Stimulated activated naive CD4-positive, alpha-beta T cell (primary cell): ENCODE results near the gene SLC5A12.
"Not testable (repeated sequence)": the region's sequence is repeated elsewhere in the genome, so short reads cannot be mapped to it uniquely, and the experiment has no call there.

Experiments used
- DNase-seq, 6 experiments: peaks; one replicate each; lab custom pipeline; 2025; lab: John Stamatoyannopoulos, UW

Gene SLC5A12

DNA sequence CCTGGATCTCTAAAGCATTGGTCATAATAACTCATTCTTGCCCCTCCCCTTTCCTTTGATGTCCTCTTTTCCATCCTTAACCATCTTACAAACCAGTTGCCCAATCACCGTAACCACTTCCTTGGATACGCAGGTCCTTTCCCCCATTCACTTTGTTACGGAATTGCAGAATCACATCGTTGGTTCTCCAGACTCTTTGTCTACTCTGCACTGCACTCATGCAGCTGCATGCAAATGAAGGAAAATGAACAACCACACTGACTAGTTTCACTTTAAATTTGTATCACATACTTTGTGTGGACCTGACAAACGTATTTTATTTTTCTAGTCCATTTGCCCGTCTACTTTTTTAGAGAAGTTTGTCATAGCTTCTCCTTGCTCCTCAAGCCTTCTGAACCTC, 69.9 kb downstream of the SLC5A12 start:
- no peak for DNase-seq

DNA sequence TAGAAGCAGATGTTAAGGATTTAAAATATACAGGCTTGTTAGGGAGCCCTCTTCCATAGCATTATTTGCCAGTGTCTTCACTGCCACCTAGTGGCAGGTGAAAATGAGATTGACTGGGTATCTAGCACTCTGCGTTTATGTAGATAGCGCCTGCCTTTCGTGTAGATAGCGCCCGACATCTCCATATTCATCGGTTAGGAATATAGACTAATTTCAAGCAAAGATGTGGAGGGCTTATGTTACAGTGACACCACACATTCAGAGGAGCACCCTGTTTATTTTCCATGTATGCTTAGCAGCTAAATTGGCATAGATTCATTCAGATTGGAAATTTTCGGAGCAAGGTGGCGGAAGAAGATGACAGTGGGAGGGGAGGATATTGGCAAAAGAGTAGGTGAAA, 72.0 kb downstream of the SLC5A12 start:
- no peak for DNase-seq

DNA sequence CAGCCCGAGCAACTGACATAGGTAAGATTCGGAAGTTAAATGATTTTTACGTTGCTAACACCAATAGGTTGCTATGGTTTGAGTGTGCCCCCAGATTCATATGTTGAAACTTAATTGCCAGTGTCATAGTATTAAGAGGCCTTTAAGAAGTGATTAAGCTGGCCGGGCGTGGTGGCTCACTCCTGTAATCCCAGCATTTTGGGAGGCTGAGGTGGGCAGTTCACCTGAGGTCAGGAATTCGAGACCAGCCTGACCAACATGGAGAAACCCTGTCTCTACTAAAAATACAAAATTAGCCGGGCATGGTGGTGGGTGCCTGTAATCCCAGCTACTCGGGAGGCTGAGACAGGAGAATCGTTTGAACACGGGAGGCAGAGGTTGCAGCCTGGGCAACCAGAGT, 78.5 kb downstream of the SLC5A12 start:
- DNase-seq = not testable (repeated sequence)

DNA sequence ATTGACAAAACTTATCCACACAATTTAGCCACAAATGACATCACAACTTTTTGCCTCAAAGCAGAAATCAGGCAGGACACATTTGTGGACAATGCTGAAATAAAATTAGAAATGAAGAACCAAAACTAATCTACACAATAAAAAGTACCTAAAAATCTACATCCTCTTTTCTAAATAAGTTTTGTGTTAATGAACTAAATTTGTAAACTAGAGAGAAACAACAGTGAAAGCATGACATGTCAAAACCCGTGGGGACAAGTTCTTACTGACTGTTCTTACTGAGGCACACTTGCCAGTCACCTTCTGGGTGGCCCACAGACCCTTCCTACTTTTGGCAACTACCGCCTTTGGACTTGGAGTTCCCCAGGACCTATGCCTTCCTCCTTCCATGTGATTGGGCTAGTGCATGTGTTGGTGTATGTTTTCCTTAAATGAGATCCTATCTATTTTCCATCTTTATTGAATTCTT, 89.1 kb downstream of the SLC5A12 start:
- no peak for DNase-seq

DNA sequence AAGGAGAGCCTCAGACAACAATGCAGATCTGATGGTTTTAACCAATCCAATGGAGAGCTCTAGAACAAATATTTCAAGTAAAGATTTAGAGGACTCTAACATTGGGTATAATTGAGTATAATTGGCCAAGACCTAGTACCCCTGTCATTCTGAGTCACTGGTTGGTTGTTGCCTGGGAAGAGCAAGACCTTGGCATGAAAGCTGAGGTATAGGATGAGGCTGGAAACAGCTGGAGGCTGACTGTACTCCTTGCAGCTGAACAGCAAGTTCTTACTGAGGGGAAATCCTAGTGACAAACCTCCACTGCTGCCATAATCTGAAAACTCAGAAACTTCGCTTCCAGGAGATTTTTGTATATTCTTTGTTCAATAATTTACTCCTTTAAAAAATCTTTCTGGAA, 95.5 kb downstream of the SLC5A12 start:
- no peak for DNase-seq

DNA sequence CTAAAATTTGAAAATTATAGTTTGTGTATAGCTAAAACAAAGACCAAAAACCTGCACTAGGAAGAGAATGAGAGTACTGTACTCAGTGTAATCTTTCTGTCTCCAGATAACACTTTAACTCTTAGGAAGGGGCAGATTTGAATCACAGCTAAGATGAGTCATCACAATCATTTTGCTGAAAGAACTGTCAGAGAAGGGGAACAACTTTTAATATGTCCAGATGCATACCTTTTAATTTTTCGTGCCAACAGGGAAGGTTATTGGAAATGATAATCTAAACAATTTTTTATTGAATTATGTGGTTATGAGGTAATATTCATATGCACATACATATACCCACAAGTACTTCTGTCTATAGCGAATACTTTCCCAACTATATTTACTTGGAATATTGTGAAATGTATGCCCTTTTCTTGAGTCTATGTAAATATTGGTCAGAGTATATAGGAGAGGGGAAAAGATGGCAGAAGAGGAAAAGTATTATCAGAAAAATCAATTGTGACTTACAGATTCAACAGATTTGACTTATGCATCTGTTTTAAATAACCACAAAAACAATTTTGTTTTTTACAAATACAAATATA, 98.7 kb downstream of the SLC5A12 start:
- DNase-seq = no peak

DNA sequence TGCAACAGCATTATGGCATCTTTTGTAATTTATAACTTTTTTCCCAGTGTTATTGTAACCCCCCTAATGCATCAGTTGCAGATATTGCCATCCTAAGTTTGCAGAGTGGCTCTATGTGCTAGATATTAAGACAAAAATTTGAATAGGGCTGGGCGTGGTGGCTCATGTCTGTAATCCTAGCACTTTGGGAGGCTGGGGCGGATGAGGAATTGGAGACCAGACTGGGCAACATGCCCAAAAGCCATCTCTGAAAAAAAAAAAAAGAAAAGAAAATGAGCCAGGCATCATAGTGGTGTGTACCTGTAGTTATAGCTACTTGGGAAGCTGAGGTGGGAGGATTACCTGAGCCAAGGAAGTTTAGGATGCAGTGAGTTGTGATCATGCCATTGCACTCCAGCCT, 99.7 kb downstream of the SLC5A12 start:
- DNase-seq = no peak

DNA sequence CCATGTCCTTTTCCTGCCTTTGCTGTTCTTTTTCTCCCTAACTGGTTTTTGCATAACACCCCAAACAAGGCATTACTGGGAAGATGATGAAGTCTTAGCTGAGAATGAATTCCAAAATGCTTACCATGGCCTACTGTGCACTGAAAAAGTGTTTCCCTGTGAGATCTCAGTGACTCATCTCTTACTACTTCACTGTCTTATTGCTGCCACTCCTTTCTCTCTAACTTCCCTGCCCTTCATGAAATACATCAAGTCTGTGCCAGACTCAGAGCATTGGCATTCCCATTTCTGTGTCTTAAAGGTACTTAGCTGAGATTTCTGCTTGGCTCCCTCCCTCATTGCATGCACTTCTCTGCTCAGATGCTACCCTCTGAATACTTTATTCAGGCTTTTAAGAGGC, 100.7 kb downstream of the SLC5A12 start:
- DNase-seq = no peak

DNA sequence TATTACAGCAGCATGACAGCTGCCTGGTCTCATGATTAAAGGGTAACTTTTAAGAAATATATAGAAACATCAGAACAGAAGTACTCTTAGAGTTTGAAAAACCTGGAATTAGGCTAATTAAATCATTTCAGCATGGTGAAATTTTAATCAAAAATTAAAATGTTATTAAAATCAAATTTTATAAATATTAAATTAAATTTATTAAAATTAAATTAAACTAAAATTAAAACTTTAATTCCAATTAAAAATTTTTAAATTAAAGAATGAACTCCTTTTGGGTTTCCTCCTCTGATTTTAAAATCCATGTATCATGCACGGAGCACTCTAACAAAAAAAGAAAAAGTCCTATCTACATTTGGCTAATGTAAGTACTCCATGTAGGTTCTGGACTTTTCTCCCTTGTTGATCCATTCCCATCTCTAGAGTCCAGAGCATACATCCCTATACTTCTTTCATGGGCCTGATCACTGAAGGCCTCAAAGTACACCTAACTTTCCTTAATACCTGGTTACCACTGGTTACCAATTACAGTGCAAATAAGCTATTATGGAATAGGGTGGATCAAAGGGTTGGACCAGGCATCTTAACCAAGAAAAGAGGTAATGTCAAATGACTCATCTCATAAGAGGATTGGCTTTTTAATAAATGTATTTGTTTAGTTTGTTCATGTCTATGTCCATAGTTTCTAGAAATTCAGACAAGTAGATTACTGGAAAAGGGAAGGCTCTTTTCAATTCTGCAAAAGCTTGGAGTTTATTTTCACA, 101.4 kb downstream of the SLC5A12 start:
- no peak for DNase-seq

DNA sequence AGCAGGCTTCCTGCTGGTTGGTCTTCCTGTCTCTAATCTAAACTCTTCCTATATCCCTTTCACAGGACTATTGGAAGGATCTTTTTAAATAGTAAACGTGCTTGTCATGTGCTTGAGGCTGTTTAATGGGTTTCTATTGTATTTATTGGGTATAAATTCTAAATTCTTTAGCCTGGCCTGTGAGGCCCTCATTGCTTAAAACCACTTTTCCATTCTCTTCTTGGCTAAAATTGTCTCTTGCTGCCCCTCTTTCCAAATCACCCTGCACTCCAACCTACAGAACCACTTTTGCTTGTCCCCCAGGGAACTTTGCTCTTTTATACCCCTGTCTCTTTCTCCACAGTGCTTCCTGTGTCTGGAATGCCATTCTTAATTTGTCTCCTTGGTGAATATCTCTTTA, 103.4 kb downstream of the SLC5A12 start:
- DNase-seq = no peak
